ENCODE measurements around the gene C19orf25.
A peak's percentile ranks its signal among the peaks of the same experiment; 100 is the strongest.

C19orf25 gene

GRCh38 chr19:1518471-1518870 is 39.5 kb upstream of the C19orf25 start:
- H3K27me3 Mint-ChIP-seq (ENCODE audit: low read depth), result peaks cover 7% of the 10 kb centered on the region
- H3K4me3 Mint-ChIP-seq, result no peak overlapping the region
- H3K36me3 Mint-ChIP-seq (ENCODE audit: low read depth), result no peaks in the 10 kb centered on the region
- H3K27ac Mint-ChIP-seq, result no peak overlapping the region
- no peaks in the 10 kb centered on the region for H3K9me3 Mint-ChIP-seq
- no peaks in the 10 kb centered on the region for H3K4me1 Mint-ChIP-seq (ENCODE audit: low read depth)

DNA sequence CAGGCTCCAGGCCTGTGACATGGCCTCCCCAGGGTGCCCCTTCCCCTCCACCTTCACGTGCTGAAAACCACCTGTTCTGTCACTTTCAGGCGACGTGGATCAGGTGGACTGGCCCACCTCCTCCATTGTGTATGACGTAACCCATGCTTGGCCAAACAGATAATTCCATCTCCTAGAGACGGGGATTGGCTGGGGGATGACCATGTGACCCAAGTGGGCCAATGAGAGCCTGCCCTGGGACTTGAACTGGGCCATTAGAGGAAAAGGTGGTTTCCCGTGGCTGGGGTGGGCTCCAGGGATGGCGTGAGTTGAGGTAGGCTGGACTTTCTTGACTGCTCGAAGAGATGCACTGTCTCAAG is 37.4 kb upstream of the C19orf25 start:
- no peaks in the 10 kb centered on the region for H3K27me3 Mint-ChIP-seq (ENCODE audit: low read depth)
- H3K27ac Mint-ChIP-seq, result no peak overlapping the region
- H3K4me3 Mint-ChIP-seq, result no peak overlapping the region
- no peaks in the 10 kb centered on the region for H3K36me3 Mint-ChIP-seq (ENCODE audit: low read depth)
- H3K4me1 Mint-ChIP-seq (ENCODE audit: low read depth), result no peaks in the 10 kb centered on the region
- H3K9me3 Mint-ChIP-seq, result no peaks in the 10 kb centered on the region

DNA sequence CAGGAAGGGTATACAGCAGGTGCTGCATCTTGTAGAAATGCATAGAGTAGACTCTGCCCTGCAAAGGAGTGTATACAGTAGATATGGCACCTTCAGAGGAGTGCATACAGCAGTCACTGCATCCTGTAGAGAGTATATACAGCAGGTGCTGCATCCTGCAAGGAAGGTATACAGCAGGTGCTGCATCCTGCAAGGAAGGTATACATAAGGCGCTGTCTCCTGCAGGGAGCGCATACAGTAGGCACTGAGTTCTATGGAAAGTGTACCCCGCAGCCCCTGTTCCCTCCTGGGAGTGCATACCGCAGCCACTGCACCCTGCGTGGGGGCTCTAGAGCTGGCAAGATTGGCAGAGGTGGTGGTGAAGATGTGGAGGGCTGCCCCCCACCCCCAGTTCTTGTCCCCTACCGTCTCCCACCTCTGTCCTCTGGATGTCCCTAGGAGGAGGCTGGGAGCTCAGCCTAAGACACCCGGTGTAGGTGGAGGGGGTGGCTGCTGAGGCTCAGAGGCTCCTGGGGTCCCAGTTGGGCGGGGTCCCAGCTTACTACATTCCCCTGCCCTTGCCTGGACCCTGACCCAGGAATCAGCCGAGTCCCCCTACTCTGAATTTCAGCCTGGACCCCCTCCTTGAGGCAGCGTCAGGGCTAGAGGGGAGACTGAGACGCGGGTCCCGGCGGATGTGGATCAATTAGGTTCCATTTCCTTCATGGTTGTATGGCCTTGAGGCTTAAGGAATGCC is 36.1 kb upstream of the C19orf25 start:
- H3K4me3 Mint-ChIP-seq, result no peak overlapping the region
- no peaks in the 10 kb centered on the region for H3K9me3 Mint-ChIP-seq
- H3K27me3 Mint-ChIP-seq (ENCODE audit: low read depth), result peaks cover 7% of the 10 kb centered on the region
- no peaks in the 10 kb centered on the region for H3K36me3 Mint-ChIP-seq (ENCODE audit: low read depth)
- no peak overlapping the region for H3K27ac Mint-ChIP-seq
- no peaks in the 10 kb centered on the region for H3K4me1 Mint-ChIP-seq (ENCODE audit: low read depth)

GRCh38 chr19:1514295-1514661 is 35.3 kb upstream of the C19orf25 start:
- H3K36me3 Mint-ChIP-seq (ENCODE audit: low read depth), result no peaks in the 10 kb centered on the region
- H3K4me1 Mint-ChIP-seq (ENCODE audit: low read depth), result no peaks in the 10 kb centered on the region
- H3K9me3 Mint-ChIP-seq, result no peaks in the 10 kb centered on the region
- peak overlapping the region; percentile 28 for H3K4me3 Mint-ChIP-seq
- H3K27me3 Mint-ChIP-seq (ENCODE audit: low read depth), result peaks cover 12% of the 10 kb centered on the region
- no peak overlapping the region for H3K27ac Mint-ChIP-seq

- Mint-ChIP-seq H3K4me3 (peak overlapping the region; percentile 28), H3K27me3 (ENCODE audit: low read depth) (peaks cover 15% of the 10 kb centered on the region), H3K27ac (no peak overlapping the region)
These were observed 34.7 kb upstream of the C19orf25 start for GRCh38 chr19:1513499-1514294.

DNA sequence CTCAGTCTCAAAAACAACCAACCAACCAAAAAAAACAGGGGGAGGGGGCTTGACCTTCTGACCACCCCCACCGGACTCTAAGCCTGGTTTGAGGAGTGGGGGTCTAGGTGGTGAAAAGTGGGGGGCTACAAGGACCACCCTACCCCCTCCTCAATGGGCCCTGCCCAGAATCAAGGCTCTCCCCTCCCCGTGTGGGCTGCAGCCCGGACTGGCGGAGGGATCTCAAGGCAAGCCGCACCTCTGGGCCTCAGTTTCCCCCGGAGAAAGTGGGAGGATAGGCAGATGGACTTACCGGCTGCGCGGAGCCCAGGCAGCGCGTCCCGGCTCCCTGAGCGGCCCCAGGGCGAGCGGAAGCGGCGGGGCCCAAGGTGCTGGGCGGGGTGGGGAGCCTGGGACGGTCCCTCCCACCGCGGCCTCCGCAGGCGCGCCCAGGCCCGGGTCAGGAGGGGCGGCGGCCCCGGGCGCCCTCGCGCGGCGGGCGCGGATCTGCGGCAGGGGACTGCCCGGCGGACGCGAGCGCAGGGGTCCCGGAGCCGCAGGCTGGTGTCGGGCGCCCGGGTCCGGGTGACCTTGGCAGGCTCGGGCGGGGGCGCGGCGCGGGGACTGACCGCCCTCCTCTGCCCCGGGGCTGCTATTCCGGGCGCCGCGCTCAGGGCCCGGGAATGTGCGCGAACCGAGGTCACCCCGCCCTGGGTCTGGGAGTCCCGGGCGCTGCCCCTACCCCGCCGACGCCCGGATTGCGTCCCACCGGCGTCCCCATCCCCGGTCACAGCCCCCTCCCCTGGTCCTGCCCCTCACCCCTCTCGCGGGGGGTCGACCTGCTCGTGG is 33.9 kb upstream of the C19orf25 start, which contains the start of gene ADAMTSL5:
Gene ADAMTSL5, minus strand, starts transcription at position 349 of the 828 bp plus-strand sequence. CDS start 2,076 bp downstream, outside the sequence.
- H3K4me3 Mint-ChIP-seq, result peak within 1 kb of the TSS; percentile 71
- peaks cover 18% of the 10 kb centered on the region for H3K27me3 Mint-ChIP-seq (ENCODE audit: low read depth)
- H3K9me3 Mint-ChIP-seq, result no peaks in the 10 kb centered on the region

More at GRCh38 chr19:1513499-1514294, 34.7 kb upstream of the C19orf25 start:
- H3K36me3 Mint-ChIP-seq (ENCODE audit: low read depth), result no peaks in the 10 kb centered on the region
- H3K4me1 Mint-ChIP-seq (ENCODE audit: low read depth), result peaks cover under 1% of the 10 kb centered on the region
- no peaks in the 10 kb centered on the region for H3K9me3 Mint-ChIP-seq

GRCh38 chr19:1511318-1512317 is 32.6 kb upstream of the C19orf25 start:
- H3K36me3 Mint-ChIP-seq (ENCODE audit: low read depth), result no peaks in the 10 kb centered on the region

More for the DNA sequence above, 33.9 kb upstream of the C19orf25 start, which contains the start of gene ADAMTSL5:
- H3K4me1 Mint-ChIP-seq (ENCODE audit: low read depth), result peaks cover 3% of the 10 kb centered on the region
- H3K36me3 Mint-ChIP-seq (ENCODE audit: low read depth), result no peaks in the 10 kb centered on the region
- H3K27ac Mint-ChIP-seq, result no peak within 1 kb of the TSS

DNA sequence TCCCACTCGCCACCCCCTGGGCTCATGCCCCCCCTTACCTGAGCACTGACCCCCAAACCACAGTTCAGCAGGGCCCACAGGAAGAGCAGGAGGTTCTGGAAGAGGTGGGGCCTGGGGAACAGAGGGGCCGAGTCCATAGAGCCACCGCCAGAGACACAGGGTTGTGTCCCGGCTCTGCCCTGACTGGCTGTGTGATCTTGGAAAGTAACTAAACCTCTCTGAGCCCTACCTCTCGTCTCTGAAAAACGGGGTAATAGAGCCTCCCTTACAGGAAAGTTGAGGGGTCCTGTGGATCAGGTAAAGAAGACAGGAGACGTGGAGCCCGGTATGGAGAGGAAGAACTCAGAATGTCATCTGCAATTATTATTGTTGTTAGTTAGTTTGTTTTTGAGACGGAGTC is 31.8 kb upstream of the C19orf25 start:
- no peak overlapping the region for H3K4me3 Mint-ChIP-seq

More at GRCh38 chr19:1511318-1512317, 32.6 kb upstream of the C19orf25 start:
- peaks cover 7% of the 10 kb centered on the region for H3K4me1 Mint-ChIP-seq (ENCODE audit: low read depth)
- no peaks in the 10 kb centered on the region for H3K9me3 Mint-ChIP-seq
- no peak overlapping the region for H3K27ac Mint-ChIP-seq
- no peak overlapping the region for H3K4me3 Mint-ChIP-seq
- H3K27me3 Mint-ChIP-seq (ENCODE audit: low read depth), result peaks cover 22% of the 10 kb centered on the region

GRCh38 chr19:1510442-1510806 is 31.4 kb upstream of the C19orf25 start:
- no peak overlapping the region for H3K4me3 Mint-ChIP-seq
- H3K9me3 Mint-ChIP-seq, result no peaks in the 10 kb centered on the region
- H3K4me1 Mint-ChIP-seq (ENCODE audit: low read depth), result peaks cover 7% of the 10 kb centered on the region
- no peaks in the 10 kb centered on the region for H3K36me3 Mint-ChIP-seq (ENCODE audit: low read depth)
- peaks cover 24% of the 10 kb centered on the region for H3K27me3 Mint-ChIP-seq (ENCODE audit: low read depth)
- H3K27ac Mint-ChIP-seq, result no peak overlapping the region

More for the DNA sequence above, 31.8 kb upstream of the C19orf25 start:
- H3K27ac Mint-ChIP-seq, result no peak overlapping the region
- H3K36me3 Mint-ChIP-seq (ENCODE audit: low read depth), result no peaks in the 10 kb centered on the region
- H3K27me3 Mint-ChIP-seq (ENCODE audit: low read depth), result peaks cover 22% of the 10 kb centered on the region
- H3K4me1 Mint-ChIP-seq (ENCODE audit: low read depth), result peaks cover 7% of the 10 kb centered on the region
- no peaks in the 10 kb centered on the region for H3K9me3 Mint-ChIP-seq

- H3K4me1 Mint-ChIP-seq (ENCODE audit: low read depth), result peaks cover 7% of the 10 kb centered on the region
- H3K27me3 Mint-ChIP-seq (ENCODE audit: low read depth), result peaks cover 27% of the 10 kb centered on the region
- H3K36me3 Mint-ChIP-seq (ENCODE audit: low read depth), result no peaks in the 10 kb centered on the region
- H3K9me3 Mint-ChIP-seq, result no peaks in the 10 kb centered on the region
- H3K4me3 Mint-ChIP-seq, result no peak overlapping the region
- no peak overlapping the region for H3K27ac Mint-ChIP-seq
These were observed 30.8 kb upstream of the C19orf25 start for GRCh38 chr19:1509602-1510441.

DNA sequence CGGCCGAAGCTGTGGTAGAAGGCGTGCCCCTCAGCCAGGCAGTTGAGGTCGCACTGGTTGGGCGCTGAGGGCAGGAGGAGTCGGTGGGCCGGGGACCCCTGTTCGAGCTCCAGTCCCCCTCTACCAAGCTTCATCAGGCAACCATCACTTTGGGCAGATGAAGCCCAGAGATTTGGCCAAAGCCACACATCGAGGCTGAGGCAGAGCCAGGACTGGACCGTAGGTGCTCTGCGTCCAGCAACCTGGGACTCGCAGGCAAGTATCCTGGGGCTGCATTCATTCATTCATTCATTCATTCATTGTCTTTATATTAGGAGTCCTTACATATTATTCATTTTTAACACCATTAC is 29.5 kb upstream of the C19orf25 start:
- Mint-ChIP-seq H3K4me1 (ENCODE audit: low read depth) (peaks cover 7% of the 10 kb centered on the region), H3K9me3 (no peaks in the 10 kb centered on the region), H3K36me3 (ENCODE audit: low read depth) (no peaks in the 10 kb centered on the region), H3K4me3 (no peak overlapping the region), H3K27me3 (ENCODE audit: low read depth) (peaks cover 27% of the 10 kb centered on the region), H3K27ac (no peak overlapping the region)

- Mint-ChIP-seq H3K36me3 (ENCODE audit: low read depth) (no peaks in the 10 kb centered on the region), H3K27me3 (ENCODE audit: low read depth) (peaks cover 27% of the 10 kb centered on the region), H3K27ac (peak overlapping the region; percentile 79), H3K9me3 (no peaks in the 10 kb centered on the region), H3K4me1 (ENCODE audit: low read depth) (peaks cover 7% of the 10 kb centered on the region), H3K4me3 (peak overlapping the region; percentile 79)
These were observed 28.9 kb upstream of the C19orf25 start for GRCh38 chr19:1507763-1508506.
